Measurements from ENCODE around the gene TTLL5. TPM values are rescaled to one million over a fixed set of nuclear protein-coding genes. Genes with fewer than 3 reads are reported as not detected.

TTLL5 gene
- total RNA-seq, 1 donor from 2014 or later, result 45.2 TPM

GRCh38 chr14:75667099-75667765, 6.2 kb downstream of the TTLL5 start:
- H3K27me3 Mint-ChIP-seq (ENCODE audit: low read depth), result no peaks in the 10 kb centered on the region
- TF ChIP-seq CTCF (IDR thresholded peaks at IDR 0.05; ENCODE audit: unreplicated experiment), result no peak
- H3K4me3 Mint-ChIP-seq, result no peak overlapping the region
- peaks cover 9% of the 10 kb centered on the region for H3K9me3 Mint-ChIP-seq
- H3K27ac Mint-ChIP-seq, result no peak overlapping the region
- DNase-seq (ENCODE audit: low spot score in 2 of 2, unreplicated experiment in 2 of 2), result no peak
- peaks cover 4% of the 10 kb centered on the region for H3K4me1 Mint-ChIP-seq
- peaks cover 37% of the 10 kb centered on the region for H3K36me3 Mint-ChIP-seq

GRCh38 chr14:75672605-75673192, 11.7 kb downstream of the TTLL5 start:
- H3K27me3 Mint-ChIP-seq (ENCODE audit: low read depth), result no peaks in the 10 kb centered on the region
- TF ChIP-seq CTCF (IDR thresholded peaks at IDR 0.05; ENCODE audit: unreplicated experiment), result no peak
- DNase-seq (ENCODE audit: low spot score in 2 of 2, unreplicated experiment in 2 of 2), result no peak
- H3K27ac Mint-ChIP-seq, result no peak overlapping the region
- H3K9me3 Mint-ChIP-seq, result peaks cover 16% of the 10 kb centered on the region
- H3K4me3 Mint-ChIP-seq, result no peak overlapping the region
- no peaks in the 10 kb centered on the region for H3K4me1 Mint-ChIP-seq
- peaks cover 50% of the 10 kb centered on the region for H3K36me3 Mint-ChIP-seq

GRCh38 chr14:75673345-75674035, 12.4 kb downstream of the TTLL5 start:
- Mint-ChIP-seq H3K36me3 (peaks cover 51% of the 10 kb centered on the region), H3K4me1 (no peaks in the 10 kb centered on the region), H3K27ac (no peak overlapping the region), H3K4me3 (no peak overlapping the region), H3K27me3 (ENCODE audit: low read depth) (no peaks in the 10 kb centered on the region), H3K9me3 (peaks cover 16% of the 10 kb centered on the region)
- no peak for TF ChIP-seq CTCF (IDR thresholded peaks at IDR 0.05; ENCODE audit: unreplicated experiment)
- DNase-seq (ENCODE audit: low spot score in 2 of 2, unreplicated experiment in 2 of 2), result no peak

- Mint-ChIP-seq H3K27ac (no peak overlapping the region), H3K36me3 (peaks cover 36% of the 10 kb centered on the region), H3K4me1 (no peaks in the 10 kb centered on the region), H3K27me3 (ENCODE audit: low read depth) (no peaks in the 10 kb centered on the region), H3K4me3 (no peak overlapping the region), H3K9me3 (peaks cover 16% of the 10 kb centered on the region)
- no peak for TF ChIP-seq CTCF (IDR thresholded peaks at IDR 0.05; ENCODE audit: unreplicated experiment)
- DNase-seq (ENCODE audit: low spot score in 2 of 2, unreplicated experiment in 2 of 2), result no peak
These were observed 14.4 kb downstream of the TTLL5 start for GRCh38 chr14:75675265-75675960.

GRCh38 chr14:75685910-75686309, 24.9 kb downstream of the TTLL5 start:
- no peak overlapping the region for H3K4me3 Mint-ChIP-seq
- H3K27ac Mint-ChIP-seq, result no peak overlapping the region
- no peaks in the 10 kb centered on the region for H3K27me3 Mint-ChIP-seq (ENCODE audit: low read depth)
- H3K36me3 Mint-ChIP-seq, result peaks cover 35% of the 10 kb centered on the region
- TF ChIP-seq CTCF (IDR thresholded peaks at IDR 0.05; ENCODE audit: unreplicated experiment), result no peak
- H3K9me3 Mint-ChIP-seq, result no peaks in the 10 kb centered on the region
- no peaks in the 10 kb centered on the region for H3K4me1 Mint-ChIP-seq
- no peak for DNase-seq (ENCODE audit: low spot score in 2 of 2, unreplicated experiment in 2 of 2)

All from mesothelial cell of epicardium (in vitro differentiated cells).